K562 (cell line): ENCODE data around the gene RNF187. TPM values are rescaled to one million over a fixed set of nuclear protein-coding genes. Genes with fewer than 3 reads are reported as not detected.

ENCODE experiments used
- ATAC-seq: fragments of 200-7000 bp; cut with Tn5 transposase; 3 replicates; pipeline ENCODE4 v1.9.1; 2020; ENCODE audit warnings: moderate library complexity
- BruUV-seq: library from RNA; stranded (reverse); fragments of 400-500 nt; replicated peaks from 2 replicates; lab custom pipeline; 2021; lab: Mats Ljungman, UMichigan
- CTCF ChIA-PET: fragments of 300-600 bp; formaldehyde crosslinking; extraction: SDS; loops from one replicate; lab custom pipeline; 2021; ENCODE audit warnings: low intra/inter-chr PET ratio; lab: Yijun Ruan, JAX
- POLR2A ChIA-PET: fragments of 300-600, 350-650 bp; sonication (Branson Sonifier 250); formaldehyde crosslinking; extraction: SDS; loops from one replicate; lab custom pipeline; 2021; ENCODE audit warnings: antibody characterized with exemption, inconsistent platforms; lab: Yijun Ruan, JAX
- DNase-seq, 4 experiments: peaks; one replicate each; pipeline versions ENCODE4 v3.0.0 to v3.0.0-alpha.2; 2011 to 2018; ENCODE audit warnings: low spot score in 3 of 4, mixed read lengths in 3 of 4; ENCODE audit errors: extremely low read depth in 1 of 4
- FAIRE-seq: peaks from 2 replicates; lab custom pipeline; 2011; peaks lifted over from hg19 to GRCh38; lab: Jason Lieb, UNC
- H2AFZ ChIP-seq: 2 replicates; pipeline ENCODE4 v1.6.0; 2011; ENCODE audit warnings: low read depth, low read length, control low read depth, inconsistent platforms
- H3K27ac ChIP-seq: fragments of 200-600 bp; 3 replicates; pipeline ENCODE4 v1.8.0; 2011; ENCODE audit warnings: low read depth, mild to moderate bottlenecking, control low read depth, inconsistent platforms, low read length, moderate library complexity, mixed read lengths; ENCODE audit errors: extremely low read depth
- H3K27me3 ChIP-seq, 2 experiments: fragments of 300-600 bp in 1 of 2; 2 replicates in 1 of 2; 3 replicates in 1 of 2; pipeline versions ENCODE4 v1.6.0 to v1.8.0; 2011; ENCODE audit warnings: inconsistent platforms in 2 of 2, low read length in 2 of 2, mild to moderate bottlenecking in 1 of 2, mixed read lengths in 1 of 2, moderate library complexity in 1 of 2; ENCODE audit not compliant: control insufficient read depth in 2 of 2, insufficient read depth in 2 of 2
- H3K36me3 ChIP-seq: fragments of 300-600 bp; 3 replicates; pipeline ENCODE4 v1.8.0; 2011; ENCODE audit warnings: mild to moderate bottlenecking, low read length, inconsistent platforms; ENCODE audit not compliant: control insufficient read depth, insufficient read depth
- H3K4me1 ChIP-seq, 2 experiments: fragments of 200-600 bp in 1 of 2; replicated peaks in 1 of 2; 2 replicates in 1 of 2; 3 replicates in 1 of 2; pipeline versions ENCODE4 v1.5.1 to v1.8.0; 2011; ENCODE audit warnings: inconsistent platforms in 2 of 2, low read length in 2 of 2, mild to moderate bottlenecking in 1 of 2, mixed read lengths in 1 of 2, moderate library complexity in 1 of 2; ENCODE audit not compliant: control insufficient read depth in 2 of 2, insufficient read depth in 2 of 2
- H3K4me2 ChIP-seq: 2 replicates; pipeline ENCODE4 v1.6.1; 2011; ENCODE audit warnings: low read length, control low read depth, inconsistent platforms, mixed read lengths; ENCODE audit not compliant: insufficient read depth
- H3K4me3 ChIP-seq: fragments of 200-600 bp; sonication (generic), shearing (Covaris generic); 2 replicates; pipeline ENCODE4 v1.5.1; 2016; ENCODE audit warnings: control low read depth, inconsistent platforms
- H3K79me2 ChIP-seq: fragments of 200-600 bp; 3 replicates; pipeline ENCODE4 v1.8.0; 2011; ENCODE audit warnings: low read length, inconsistent platforms; ENCODE audit not compliant: control insufficient read depth, insufficient read depth
- H3K9ac ChIP-seq, 2 experiments: 2 replicates each; pipeline versions ENCODE4 v1.6.0 to v1.6.1; 2011; ENCODE audit warnings: low read depth in 2 of 2, low read length in 2 of 2, control low read depth in 1 of 2, inconsistent platforms in 1 of 2, mild to moderate bottlenecking in 1 of 2, mixed read lengths in 1 of 2; ENCODE audit not compliant: insufficient read depth in 1 of 2
- H3K9me1 ChIP-seq: one replicate; pipeline ENCODE4 v1.6.0; 2011; ENCODE audit warnings: inconsistent platforms, mild to moderate bottlenecking, low read length, moderate library complexity; ENCODE audit not compliant: control insufficient read depth, insufficient read depth
- H3K9me3 ChIP-seq: replicated peaks from 2 replicates; pipeline ENCODE4 v1.5.1; 2011; ENCODE audit warnings: low read depth, low read length, inconsistent platforms; ENCODE audit not compliant: control insufficient read depth, insufficient read depth
- H4K20me1 ChIP-seq: replicated peaks from 2 replicates; pipeline ENCODE4 v1.6.1; 2011; ENCODE audit warnings: low read length, inconsistent platforms, mixed read lengths; ENCODE audit not compliant: control insufficient read depth, insufficient read depth
- EGR1 ChIP-seq: fragments of 450-650 bp; conservative IDR thresholded peaks from 2 replicates; pipeline ENCODE4 v1.6.1; 2017; ENCODE audit warnings: mild to moderate bottlenecking
- ETV5 ChIP-seq: sonication (generic); formaldehyde crosslinking; IDR thresholded peaks from 2 replicates; pipeline ENCODE4 v1.4.0; 2020; ENCODE audit warnings: low read depth, mild to moderate bottlenecking, missing genetic modification reagents
- NR2C1 ChIP-seq, 2 experiments: fragments of 450-650 bp; IDR thresholded peaks; 2 replicates each; pipeline ENCODE4 v1.6.1; 2017; ENCODE audit warnings: mild to moderate bottlenecking in 2 of 2, antibody characterized with exemption in 1 of 2, inconsistent platforms in 1 of 2, missing compliant biosample characterization in 1 of 2, missing genetic modification characterization in 1 of 2
- ZNF766 ChIP-seq: fragments of 200-800 bp; sonication (Bioruptor generic); conservative IDR thresholded peaks from 2 replicates; pipeline ENCODE4 v1.6.1; 2016; ENCODE audit warnings: missing genetic modification characterization, missing compliant biosample characterization
- WGBS: fragments of 100-300 bp; shearing (Covaris generic); methylation state at CpG from one replicate; pipeline ENCODE4 v1.1.6; 2016; ENCODE audit warnings: low coverage, mixed read lengths; ENCODE audit not compliant: insufficient coverage; ENCODE audit errors: missing lambda C conversion rate; 5-methylcytosine and 5-hydroxymethylcytosine counted together
- in situ Hi-C: fragments of 300-500 bp; cut with MboI; formaldehyde crosslinking; loops from 4 replicates; pipeline ENCODE4 v1.15.0; 2018; ENCODE audit warnings: inconsistent platforms, mixed read lengths
- intact Hi-C: fragments of 100-400 bp; cut with micrococcal nuclease; formaldehyde crosslinking; loops from 2 replicates; pipeline ENCODE4 v1.14.2; 2022
- polyA plus RNA-seq, 8 experiments: library from polyadenylated mRNA; depleted of rRNA in 4 of 8; stranded (reverse) in 5 of 8; unstranded in 3 of 8; fragments of >200 nt; fragmentation: Nextera tagmentation in 2 of 8; fragmentation: Illumina TruSeq in 1 of 8; extraction: Ambion mirVana in 2 of 8; extraction: Trizol in 1 of 8; gene quantifications; 2 replicates each; pipeline versions ENCODE4 v1.2.1 to v1.2.3, GENCODE V29; 2011 to 2014; ENCODE audit warnings: inconsistent platforms in 1 of 8, missing spikeins in 1 of 8
- total RNA-seq, 7 experiments: library from RNA; depleted of rRNA in 6 of 7; stranded (reverse); fragments of >200 nt in 6 of 7; fragmentation: Illumina TruSeq in 2 of 7; extraction: Trizol in 2 of 7; gene quantifications; 2 replicates each; pipeline versions ENCODE4 v1.2.1 to v1.2.3, GENCODE V29; 2011 to 2021; ENCODE audit warnings: low replicate concordance in 1 of 7
- TF ChIP-seq, protein P1 (sequence below): fragments of 250-450 bp; sonication (Bioruptor Pico); IDR thresholded peaks from 2 replicates; pipeline ENCODE4 v1.9.0; 2021; ENCODE audit warnings: mild to moderate bottlenecking, inconsistent platforms
- TF ChIP-seq, protein P2 (sequence below): sonication (generic); formaldehyde crosslinking; IDR thresholded peaks from 2 replicates; pipeline ENCODE4 v1.5.0; 2020; ENCODE audit warnings: missing genetic modification reagents
- TF ChIP-seq, protein P3 (sequence below), 2 experiments: IDR thresholded peaks; 2 replicates each; pipeline ENCODE4 v1.6.1; 2011; ENCODE audit warnings: borderline replicate concordance in 1 of 2, control low read depth in 1 of 2, low read depth in 1 of 2, low read length in 1 of 2, mild to moderate bottlenecking in 1 of 2, mixed read lengths in 1 of 2, moderate library complexity in 1 of 2; ENCODE audit not compliant: insufficient read depth in 1 of 2, insufficient read length in 1 of 2, poor library complexity in 1 of 2, severe bottlenecking in 1 of 2; ENCODE audit errors: extremely low read depth in 1 of 2
- TF ChIP-seq, protein P4 (sequence below): fragments of 450-650 bp; IDR thresholded peaks from 2 replicates; pipeline ENCODE4 v1.6.1; 2017; ENCODE audit warnings: antibody characterized with exemption, mild to moderate bottlenecking

RNF187 gene
- total and polyA plus RNA-seq, 9 of the 15 experiments (the other 6 are each of a cell fraction or from before 2014, with no cell fraction given): 2.3 to 119 (median 41.9) TPM

DNA sequence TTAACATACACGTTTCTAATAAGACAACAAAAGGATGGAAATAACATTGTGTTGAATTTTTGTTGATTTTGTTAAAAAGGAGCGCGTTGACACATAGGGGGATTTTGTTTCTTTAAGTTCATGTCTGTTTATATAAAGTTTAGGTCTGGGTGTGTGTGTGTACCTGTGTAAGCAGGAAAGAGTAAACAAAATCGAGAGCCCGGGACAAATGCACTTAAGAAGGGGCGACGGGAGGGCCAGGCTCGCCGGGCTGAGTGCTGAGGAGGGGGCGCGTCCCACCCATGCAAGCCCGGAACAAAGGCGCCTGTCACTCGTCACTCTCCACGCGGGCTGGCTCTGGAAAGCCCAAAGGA is 41.7 kb upstream of the RNF187 start (continued):
- no peak for TF ChIP-seq ZNF766 (CRISPR knock-in tag)
- TF ChIP-seq, protein P1, sequence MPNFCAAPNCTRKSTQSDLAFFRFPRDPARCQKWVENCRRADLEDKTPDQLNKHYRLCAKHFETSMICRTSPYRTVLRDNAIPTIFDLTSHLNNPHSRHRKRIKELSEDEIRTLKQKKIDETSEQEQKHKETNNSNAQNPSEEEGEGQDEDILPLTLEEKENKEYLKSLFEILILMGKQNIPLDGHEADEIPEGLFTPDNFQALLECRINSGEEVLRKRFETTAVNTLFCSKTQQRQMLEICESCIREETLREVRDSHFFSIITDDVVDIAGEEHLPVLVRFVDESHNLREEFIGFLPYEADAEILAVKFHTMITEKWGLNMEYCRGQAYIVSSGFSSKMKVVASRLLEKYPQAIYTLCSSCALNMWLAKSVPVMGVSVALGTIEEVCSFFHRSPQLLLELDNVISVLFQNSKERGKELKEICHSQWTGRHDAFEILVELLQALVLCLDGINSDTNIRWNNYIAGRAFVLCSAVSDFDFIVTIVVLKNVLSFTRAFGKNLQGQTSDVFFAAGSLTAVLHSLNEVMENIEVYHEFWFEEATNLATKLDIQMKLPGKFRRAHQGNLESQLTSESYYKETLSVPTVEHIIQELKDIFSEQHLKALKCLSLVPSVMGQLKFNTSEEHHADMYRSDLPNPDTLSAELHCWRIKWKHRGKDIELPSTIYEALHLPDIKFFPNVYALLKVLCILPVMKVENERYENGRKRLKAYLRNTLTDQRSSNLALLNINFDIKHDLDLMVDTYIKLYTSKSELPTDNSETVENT (CRISPR knock-in tag): no peak

DNA sequence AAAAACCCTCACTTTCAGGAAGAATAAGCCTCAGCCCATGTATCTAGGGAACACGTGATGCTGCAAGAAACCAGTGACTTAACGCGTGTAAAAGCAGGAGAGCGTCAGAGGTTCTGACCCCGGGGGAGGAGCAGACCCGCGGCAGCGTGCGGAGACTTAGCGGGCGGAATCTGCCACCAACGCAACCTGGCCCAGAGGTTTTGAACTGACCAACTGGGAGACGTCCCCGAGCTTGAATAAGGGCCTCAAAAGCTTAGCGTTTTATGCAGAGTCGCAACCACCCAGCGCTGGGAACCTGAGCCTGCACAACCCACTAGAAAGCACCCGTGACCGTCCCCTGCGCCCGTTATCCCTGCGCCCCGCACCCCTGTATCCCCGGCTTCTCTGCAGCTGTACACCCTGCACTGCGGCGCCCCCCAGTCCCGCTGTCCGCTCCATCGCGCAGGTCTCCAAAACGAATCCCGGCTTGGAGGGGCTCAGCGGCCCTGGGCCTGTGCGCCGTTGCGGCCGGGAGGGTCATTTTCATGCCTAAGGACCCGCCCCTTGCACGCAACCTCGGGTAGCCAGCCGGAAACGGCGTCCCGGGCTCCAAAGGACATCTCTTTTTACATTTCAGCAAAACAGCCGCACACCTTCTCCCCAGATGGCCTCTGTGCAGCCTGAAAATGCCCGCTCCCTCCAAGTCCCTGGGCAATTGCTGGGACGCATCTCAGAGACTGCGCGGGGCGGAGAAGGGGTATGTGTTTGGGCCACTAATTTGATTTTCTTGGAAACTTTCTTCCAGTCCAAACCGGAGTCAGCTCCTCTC is 41.1 kb upstream of the RNF187 start:
- in situ Hi-C loops: no loop called here
- Histone ChIP-seq H3K27me3 (0 out of 5 replicates have a peak, but pooled peaks cover 0 to 5% of the 10 kb centered on the region in 2 experiments), H3K27ac (no peak overlapping the region), H2AFZ (peak overlapping the region; percentile 68), H3K9ac (peak overlapping the region in 1 of 2 experiments; percentile 60; a peak in 1 of 4 replicates), H3K4me1 (peaks cover 0 to 11% of the 10 kb centered on the region in 2 experiments; a peak in 3 of 5 replicates), H3K4me2 (no peak overlapping the region), H3K79me2 (no peaks in the 10 kb centered on the region), H3K9me1 (no peaks in the 10 kb centered on the region), H4K20me1 (no peaks in the 10 kb centered on the region), H3K36me3 (no peaks in the 10 kb centered on the region; the same call in 2 of the 3 replicates), H3K9me3 (no peaks in the 10 kb centered on the region), H3K4me3 (no peak overlapping the region)
- FAIRE-seq: no peak
- no TSS peak for BruUV-seq
- ATAC-seq: peak; percentile 31
- intact Hi-C loops: no loop called here
- peak in 1 of 4 experiments; percentile 35 for DNase-seq
- 66% methylated on average over 46 of the region's 51 CpGs for WGBS
- POLR2A ChIA-PET: interaction anchor here (7.7 kb wide), 1 partner anchor 11 kb away, joined by 58 read pairs; a partner anchor contains a TSS
- CTCF ChIA-PET: no interaction called here
- TF ChIP-seq EGR1: 0 out of 2 replicates have a peak, but pooled peaks have one; percentile 28
- no peak for TF ChIP-seq ETV5 (CRISPR knock-in tag)
- peak; percentile 34; the same call in 1 of the 2 replicates for TF ChIP-seq NR2C1 (IDR thresholded peaks at IDR 0.05)
- no peak for TF ChIP-seq NR2C1 (tag; IDR thresholded peaks at IDR 0.05)
- TF ChIP-seq, protein P2, sequence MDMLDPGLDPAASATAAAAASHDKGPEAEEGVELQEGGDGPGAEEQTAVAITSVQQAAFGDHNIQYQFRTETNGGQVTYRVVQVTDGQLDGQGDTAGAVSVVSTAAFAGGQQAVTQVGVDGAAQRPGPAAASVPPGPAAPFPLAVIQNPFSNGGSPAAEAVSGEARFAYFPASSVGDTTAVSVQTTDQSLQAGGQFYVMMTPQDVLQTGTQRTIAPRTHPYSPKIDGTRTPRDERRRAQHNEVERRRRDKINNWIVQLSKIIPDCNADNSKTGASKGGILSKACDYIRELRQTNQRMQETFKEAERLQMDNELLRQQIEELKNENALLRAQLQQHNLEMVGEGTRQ (CRISPR knock-in tag): peak; percentile 71
- TF ChIP-seq, protein P3, sequence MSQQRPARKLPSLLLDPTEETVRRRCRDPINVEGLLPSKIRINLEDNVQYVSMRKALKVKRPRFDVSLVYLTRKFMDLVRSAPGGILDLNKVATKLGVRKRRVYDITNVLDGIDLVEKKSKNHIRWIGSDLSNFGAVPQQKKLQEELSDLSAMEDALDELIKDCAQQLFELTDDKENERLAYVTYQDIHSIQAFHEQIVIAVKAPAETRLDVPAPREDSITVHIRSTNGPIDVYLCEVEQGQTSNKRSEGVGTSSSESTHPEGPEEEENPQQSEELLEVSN (IDR thresholded peaks at IDR 0.05; ENCODE audit: borderline replicate concordance in 1 of 2, extremely low read depth in 1 of 2, insufficient read depth in 1 of 2, insufficient read length in 1 of 2, low read depth in 1 of 2, low read length in 1 of 2, poor library complexity in 1 of 2, severe bottlenecking in 1 of 2): peak in 1 of 2 experiments; percentile 14
- TF ChIP-seq, protein P4, sequence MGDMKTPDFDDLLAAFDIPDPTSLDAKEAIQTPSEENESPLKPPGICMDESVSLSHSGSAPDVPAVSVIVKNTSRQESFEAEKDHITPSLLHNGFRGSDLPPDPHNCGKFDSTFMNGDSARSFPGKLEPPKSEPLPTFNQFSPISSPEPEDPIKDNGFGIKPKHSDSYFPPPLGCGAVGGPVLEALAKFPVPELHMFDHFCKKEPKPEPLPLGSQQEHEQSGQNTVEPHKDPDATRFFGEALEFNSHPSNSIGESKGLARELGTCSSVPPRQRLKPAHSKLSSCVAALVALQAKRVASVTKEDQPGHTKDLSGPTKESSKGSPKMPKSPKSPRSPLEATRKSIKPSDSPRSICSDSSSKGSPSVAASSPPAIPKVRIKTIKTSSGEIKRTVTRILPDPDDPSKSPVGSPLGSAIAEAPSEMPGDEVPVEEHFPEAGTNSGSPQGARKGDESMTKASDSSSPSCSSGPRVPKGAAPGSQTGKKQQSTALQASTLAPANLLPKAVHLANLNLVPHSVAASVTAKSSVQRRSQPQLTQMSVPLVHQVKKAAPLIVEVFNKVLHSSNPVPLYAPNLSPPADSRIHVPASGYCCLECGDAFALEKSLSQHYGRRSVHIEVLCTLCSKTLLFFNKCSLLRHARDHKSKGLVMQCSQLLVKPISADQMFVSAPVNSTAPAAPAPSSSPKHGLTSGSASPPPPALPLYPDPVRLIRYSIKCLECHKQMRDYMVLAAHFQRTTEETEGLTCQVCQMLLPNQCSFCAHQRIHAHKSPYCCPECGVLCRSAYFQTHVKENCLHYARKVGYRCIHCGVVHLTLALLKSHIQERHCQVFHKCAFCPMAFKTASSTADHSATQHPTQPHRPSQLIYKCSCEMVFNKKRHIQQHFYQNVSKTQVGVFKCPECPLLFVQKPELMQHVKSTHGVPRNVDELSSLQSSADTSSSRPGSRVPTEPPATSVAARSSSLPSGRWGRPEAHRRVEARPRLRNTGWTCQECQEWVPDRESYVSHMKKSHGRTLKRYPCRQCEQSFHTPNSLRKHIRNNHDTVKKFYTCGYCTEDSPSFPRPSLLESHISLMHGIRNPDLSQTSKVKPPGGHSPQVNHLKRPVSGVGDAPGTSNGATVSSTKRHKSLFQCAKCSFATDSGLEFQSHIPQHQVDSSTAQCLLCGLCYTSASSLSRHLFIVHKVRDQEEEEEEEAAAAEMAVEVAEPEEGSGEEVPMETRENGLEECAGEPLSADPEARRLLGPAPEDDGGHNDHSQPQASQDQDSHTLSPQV: 0 out of 2 replicates have a peak, but pooled peaks have one; percentile 27
